Right atrium auricular region (tissue), 2 donors: ENCODE results near the gene AQP2. TPM values are rescaled to one million over a fixed set of nuclear protein-coding genes. Genes with fewer than 3 reads are reported as not detected.
A peak's percentile ranks its signal among the peaks of the same experiment; 100 is the strongest.

Experiments used
- DNase-seq: peaks from one replicate; pipeline ENCODE4 v3.0.0-alpha.2; 2019; ENCODE audit warnings: low spot score
- H3K27ac ChIP-seq, 2 donors: fragments of 200-600 bp; sonication (generic); 1 replicate in 1 of 2; 2 replicates in 1 of 2; pipeline ENCODE4 v1.5.1; 2016 to 2019
- H3K27me3 ChIP-seq, 2 donors: fragments of 200-600 bp; sonication (generic); one replicate each; pipeline versions ENCODE4 v1.5.1 to v1.6.0; 2017 to 2019
- H3K36me3 ChIP-seq: fragments of 200-600 bp; sonication (generic); one replicate; pipeline ENCODE4 v1.5.1; 2016
- H3K4me1 ChIP-seq, 2 donors: fragments of 200-600 bp; sonication (generic); one replicate each; pipeline versions ENCODE4 v1.5.1 to v1.6.0; 2017 to 2019
- H3K4me3 ChIP-seq, 2 donors: fragments of 200-600 bp; sonication (generic); 1 replicate in 1 of 2; 2 replicates in 1 of 2; pipeline ENCODE4 v1.5.1; 2017 to 2019; ENCODE audit warnings: mild to moderate bottlenecking in 1 of 2, moderate library complexity in 1 of 2
- H3K9me3 ChIP-seq, 2 donors: fragments of 200-600 bp; sonication (generic); one replicate each; pipeline ENCODE4 v1.5.1; 2019
- total RNA-seq, 2 donors: library from RNA; depleted of rRNA; stranded (reverse); fragments of >200 nt; gene quantifications; one replicate each; pipeline ENCODE4 v1.1.0, GENCODE V29; 2016
- TF ChIP-seq, protein P1 (sequence below), 2 donors: fragments of 200-600 bp; sonication (generic); IDR thresholded peaks; one replicate each; pipeline ENCODE4 v1.5.1; 2019; ENCODE audit warnings: antibody characterized with exemption in 2 of 2

The AQP2 gene
- under 1 TPM in 1 of 2 donors, not detected in 1; 0.83 TPM for total RNA-seq

GRCh38 chr12:49950273-49951251, at the start of gene AQP2:
Gene AQP2, plus strand, starts transcription at chr12:49950737. Its CDS starts 94 bp downstream, at chr12:49950831.
- TF ChIP-seq, protein P1, sequence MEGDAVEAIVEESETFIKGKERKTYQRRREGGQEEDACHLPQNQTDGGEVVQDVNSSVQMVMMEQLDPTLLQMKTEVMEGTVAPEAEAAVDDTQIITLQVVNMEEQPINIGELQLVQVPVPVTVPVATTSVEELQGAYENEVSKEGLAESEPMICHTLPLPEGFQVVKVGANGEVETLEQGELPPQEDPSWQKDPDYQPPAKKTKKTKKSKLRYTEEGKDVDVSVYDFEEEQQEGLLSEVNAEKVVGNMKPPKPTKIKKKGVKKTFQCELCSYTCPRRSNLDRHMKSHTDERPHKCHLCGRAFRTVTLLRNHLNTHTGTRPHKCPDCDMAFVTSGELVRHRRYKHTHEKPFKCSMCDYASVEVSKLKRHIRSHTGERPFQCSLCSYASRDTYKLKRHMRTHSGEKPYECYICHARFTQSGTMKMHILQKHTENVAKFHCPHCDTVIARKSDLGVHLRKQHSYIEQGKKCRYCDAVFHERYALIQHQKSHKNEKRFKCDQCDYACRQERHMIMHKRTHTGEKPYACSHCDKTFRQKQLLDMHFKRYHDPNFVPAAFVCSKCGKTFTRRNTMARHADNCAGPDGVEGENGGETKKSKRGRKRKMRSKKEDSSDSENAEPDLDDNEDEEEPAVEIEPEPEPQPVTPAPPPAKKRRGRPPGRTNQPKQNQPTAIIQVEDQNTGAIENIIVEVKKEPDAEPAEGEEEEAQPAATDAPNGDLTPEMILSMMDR (IDR thresholded peaks at IDR 0.05) = no peak
- H3K27me3 ChIP-seq = peaks cover 5 to 7% of the 10 kb centered on the region in 2 donors
- no peak within 1 kb of the TSS for H3K4me3 ChIP-seq
- no peak within 1 kb of the TSS for H3K27ac ChIP-seq
- H3K9me3 ChIP-seq = no peaks in the 10 kb centered on the region
- DNase-seq = no peak
- peaks cover 0 to 6% of the 10 kb centered on the region in 2 donors for H3K4me1 ChIP-seq
- H3K36me3 ChIP-seq = no peaks in the 10 kb centered on the region

GRCh38 chr12:49901026-49901425, 49.5 kb upstream of the AQP2 start:
- Histone ChIP-seq H3K4me1 (peaks cover 0 to 16% of the 10 kb centered on the region in 2 donors), H3K4me3 (no peak overlapping the region), H3K36me3 (no peaks in the 10 kb centered on the region), H3K27me3 (no peaks in the 10 kb centered on the region), H3K9me3 (no peaks in the 10 kb centered on the region), H3K27ac (no peak overlapping the region)
- TF ChIP-seq, protein P1 (IDR thresholded peaks at IDR 0.05) = no peak
- DNase-seq = no peak

- Histone ChIP-seq H3K4me3 (no peak overlapping the region), H3K27ac (peak overlapping the region in 1 of 2 donors; percentile 16), H3K27me3 (no peaks in the 10 kb centered on the region), H3K9me3 (no peaks in the 10 kb centered on the region), H3K36me3 (no peaks in the 10 kb centered on the region), H3K4me1 (peaks cover 0 to 16% of the 10 kb centered on the region in 2 donors)
- TF ChIP-seq, protein P1 (IDR thresholded peaks at IDR 0.05) = no peak
- no peak for DNase-seq
These were observed 48.6 kb upstream of the AQP2 start for GRCh38 chr12:49901986-49902385.

DNA sequence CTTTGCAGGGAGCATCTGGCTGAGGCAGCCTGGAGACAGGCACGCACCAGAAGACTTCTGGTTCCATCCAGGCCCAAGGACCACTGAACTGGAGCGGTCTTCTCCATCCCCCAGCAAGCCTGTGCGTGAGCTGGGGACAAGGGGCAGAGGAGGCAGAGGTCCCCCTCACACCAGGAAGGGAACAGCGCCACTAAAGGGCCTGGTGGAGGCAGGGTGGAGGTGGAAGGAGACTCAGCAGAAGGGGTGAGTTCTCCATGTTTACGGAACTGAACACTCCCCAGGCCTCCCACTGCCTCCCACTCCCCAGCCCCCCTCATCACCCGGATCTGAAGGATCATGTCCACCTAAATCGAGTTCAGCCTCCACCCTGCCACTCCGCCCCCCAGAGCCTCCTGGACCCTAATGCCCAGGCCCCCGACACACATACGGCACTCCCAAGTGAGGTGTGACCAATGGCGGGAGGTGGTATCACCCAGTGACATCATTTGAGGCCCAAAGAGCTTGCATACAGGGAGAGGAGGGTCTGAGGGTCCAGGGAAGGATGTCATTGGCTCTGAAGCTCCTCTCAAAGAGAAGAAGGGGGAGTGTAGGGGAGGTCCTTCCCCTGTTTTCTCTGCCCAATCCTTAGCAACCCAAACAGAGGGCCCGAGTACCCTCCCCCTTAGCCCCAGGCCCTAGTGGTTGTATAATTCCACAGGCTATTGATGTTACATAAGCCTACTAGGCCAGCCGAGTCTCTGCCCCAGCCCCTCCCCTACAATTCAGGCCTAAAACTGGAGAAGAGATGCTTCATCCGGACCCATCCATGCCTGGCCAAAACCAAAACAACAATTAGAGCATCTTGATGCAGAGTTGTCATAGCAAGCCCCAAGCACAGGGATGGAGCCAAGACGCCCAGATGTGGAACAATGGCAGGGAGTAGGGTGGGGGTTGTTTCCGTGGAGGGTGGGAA, 47.9 kb upstream of the AQP2 start:
- H3K9me3 ChIP-seq = no peaks in the 10 kb centered on the region
- TF ChIP-seq, protein P1 (IDR thresholded peaks at IDR 0.05) = no peak
- no peaks in the 10 kb centered on the region for H3K27me3 ChIP-seq
- peaks cover 0 to 16% of the 10 kb centered on the region in 2 donors for H3K4me1 ChIP-seq
- H3K27ac ChIP-seq = peak overlapping the region in 1 of 2 donors; percentile 55
- no peak for DNase-seq
- H3K36me3 ChIP-seq = no peaks in the 10 kb centered on the region
- peak overlapping the region; percentile 8 to 50 for H3K4me3 ChIP-seq

GRCh38 chr12:49903351-49903699, 47.2 kb upstream of the AQP2 start:
- H3K9me3 ChIP-seq = no peaks in the 10 kb centered on the region
- peak overlapping the region in 1 of 2 donors; percentile 55 for H3K27ac ChIP-seq
- H3K4me1 ChIP-seq = peaks cover 0 to 16% of the 10 kb centered on the region in 2 donors
- no peak for DNase-seq
- peak overlapping the region; percentile 8 to 50 for H3K4me3 ChIP-seq
- TF ChIP-seq, protein P1 (IDR thresholded peaks at IDR 0.05) = no peak
- no peaks in the 10 kb centered on the region for H3K36me3 ChIP-seq
- no peaks in the 10 kb centered on the region for H3K27me3 ChIP-seq
